ENCODE data around the gene BNC2. TPM values are rescaled to one million over a fixed set of nuclear protein-coding genes. Genes with fewer than 3 reads are reported as not detected.

The BNC2 gene
- total RNA-seq, 1 experiment from 2014 or later = 43.6 TPM

DNA sequence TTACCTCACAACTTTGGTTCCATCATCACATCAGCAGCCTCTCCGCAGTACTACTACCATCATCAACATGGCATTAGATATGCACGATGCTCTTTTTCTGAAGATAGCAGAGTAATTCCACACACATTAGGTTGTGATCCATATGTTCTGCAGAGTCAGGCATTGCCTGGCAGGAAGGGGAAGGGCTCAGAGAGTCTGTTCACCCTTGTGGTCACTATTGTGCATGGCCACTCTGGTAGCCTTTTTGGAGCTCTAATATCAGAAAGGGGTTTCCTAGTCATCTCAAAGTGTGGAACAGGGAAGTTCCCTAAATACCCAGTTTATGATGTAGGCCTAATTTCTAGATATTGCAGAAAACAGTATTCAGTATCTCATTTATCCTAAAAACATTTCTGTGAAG lies 373.6 kb downstream of the BNC2 start:
- Histone ChIP-seq H3K14ac (ENCODE audit: insufficient read depth, low read length) (no peak overlapping the region), H3K56ac (ENCODE audit: insufficient read length, low read depth, low read length) (no peak overlapping the region)
- WGBS (ENCODE audit: extremely low coverage, insufficient read length, low lambda C conversion rate) = no CpG with 5 or more reads among the region's 2 CpGs

More for the DNA sequence above, 373.6 kb downstream of the BNC2 start:
- no peak for DNase-seq
- H3K27ac Mint-ChIP-seq = no peak overlapping the region
- H2AK5ac ChIP-seq (ENCODE audit: insufficient read length, low read length) = no peak overlapping the region
- H3K9me3 ChIP-seq (ENCODE audit: control insufficient read depth, low read depth, low read length) = no peaks in the 10 kb centered on the region
- no peak overlapping the region for H3K27ac ChIP-seq (ENCODE audit: insufficient read length, low read depth, low read length)
- H3K4me3 Mint-ChIP-seq = no peak overlapping the region
- H3K9me3 Mint-ChIP-seq = no peaks in the 10 kb centered on the region
- H3K27me3 ChIP-seq (ENCODE audit: insufficient read depth, low read length) = no peaks in the 10 kb centered on the region
- peak; percentile 42; the same call in 2 of the 3 replicates for TF ChIP-seq CTCF (conservative IDR thresholded peaks at IDR 0.05)
- no peak overlapping the region for H2BK15ac ChIP-seq (ENCODE audit: low read depth, low read length)
- H3K4me1 ChIP-seq (ENCODE audit: insufficient read depth, low read length) = no peaks in the 10 kb centered on the region; the same call in 1 of the 2 replicates
- H2BK12ac ChIP-seq (ENCODE audit: insufficient read length, low read depth, low read length) = no peak overlapping the region
- no peaks in the 10 kb centered on the region for H3K79me1 ChIP-seq (ENCODE audit: insufficient read depth, low read depth, low read length, poor library complexity, severe bottlenecking)
- no peak overlapping the region for H2BK120ac ChIP-seq (ENCODE audit: low read depth, low read length, poor library complexity, severe bottlenecking)
- H3K4me1 Mint-ChIP-seq = peaks cover 11 to 19% of the 10 kb centered on the region in 2 experiments
- no peak overlapping the region for H3K4me2 ChIP-seq (ENCODE audit: insufficient read depth, insufficient read length, low read length)
- H3K79me2 ChIP-seq (ENCODE audit: insufficient read depth, low read length) = no peaks in the 10 kb centered on the region
- no peak overlapping the region for H3K23ac ChIP-seq (ENCODE audit: insufficient read length, low read depth, low read length)
- H4K91ac ChIP-seq (ENCODE audit: insufficient read length, low read depth, low read length) = no peak overlapping the region
- H3K36me3 Mint-ChIP-seq (ENCODE audit: insufficient read depth in 1 of 3, low read depth in 3 of 3) = peaks cover 0 to 13% (median 2%) of the 10 kb centered on the region in 3 experiments; a peak in 4 of 7 replicates
- H3K23me2 ChIP-seq (ENCODE audit: insufficient read length, low read depth, low read length, poor library complexity, severe bottlenecking) = no peaks in the 10 kb centered on the region
- no peaks in the 10 kb centered on the region for H3K27me3 Mint-ChIP-seq (ENCODE audit: low read depth)
- H3K18ac ChIP-seq (ENCODE audit: insufficient read length, low read depth, low read length) = no peak overlapping the region
- H4K20me1 ChIP-seq (ENCODE audit: control insufficient read depth, insufficient read depth, insufficient read length) = no peaks in the 10 kb centered on the region
- H3K9ac ChIP-seq (ENCODE audit: extremely low read depth, insufficient read length, low read length) = no peak overlapping the region
- no peak overlapping the region for H3K4ac ChIP-seq (ENCODE audit: low read depth, low read length)
- no peak overlapping the region for H4K5ac ChIP-seq (ENCODE audit: insufficient read length, low read depth, low read length)
- H2AFZ ChIP-seq (ENCODE audit: low read length) = no peak overlapping the region
- H3T11ph ChIP-seq (ENCODE audit: low read length) = no peak overlapping the region
- no peak overlapping the region for H2BK20ac ChIP-seq (ENCODE audit: low read depth, low read length, poor library complexity, severe bottlenecking)
- no peak overlapping the region for H4K8ac ChIP-seq (replicated peaks; ENCODE audit: insufficient read length, low read depth, low read length)
- no peak overlapping the region for H2BK5ac ChIP-seq (ENCODE audit: insufficient read length, low read length)

All from H9 (cell line).